22Rv1 (cell line): ENCODE results near the gene PYHIN1.

Source experiments
- H3K27ac ChIP-seq: fragments of 450-650 bp; 2 replicates; pipeline ENCODE4 v1.5.1; 2017
- CTCF ChIP-seq: fragments of 450-650 bp; IDR thresholded peaks from 2 replicates; pipeline ENCODE4 v1.5.1; 2017; ENCODE audit warnings: mild to moderate bottlenecking
- ZFX ChIP-seq: fragments of 450-650 bp; IDR thresholded peaks from 2 replicates; pipeline ENCODE4 v1.6.1; 2017; ENCODE audit warnings: antibody characterized with exemption, borderline replicate concordance

Gene PYHIN1

GRCh38 chr1:158931055-158931737, at the start of gene PYHIN1:
PYHIN1 (plus strand) TSS chr1:158931552; CDS start chr1:158936911, 5,359 bp downstream.
- no peak within 1 kb of the TSS for H3K27ac ChIP-seq
- TF ChIP-seq CTCF (no peak), ZFX (no peak)

- H3K27ac ChIP-seq = no peak overlapping the region
- TF ChIP-seq CTCF = no peak
- no peak for TF ChIP-seq ZFX
Observed at GRCh38 chr1:158893654-158894053, 37.7 kb upstream of the PYHIN1 start.

- TF ChIP-seq ZFX (no peak), CTCF (no peak)
- no peak overlapping the region for H3K27ac ChIP-seq
Observed at GRCh38 chr1:158898722-158899121, 32.6 kb upstream of the PYHIN1 start.

- no peak overlapping the region for H3K27ac ChIP-seq
- TF ChIP-seq CTCF = no peak
- TF ChIP-seq ZFX = no peak
Observed at GRCh38 chr1:158901623-158902022, 29.7 kb upstream of the PYHIN1 start.

- TF ChIP-seq CTCF = no peak
- TF ChIP-seq ZFX = no peak
- H3K27ac ChIP-seq = no peak overlapping the region
Observed at GRCh38 chr1:158916085-158916484, 15.3 kb upstream of the PYHIN1 start.

GRCh38 chr1:158924677-158925076, 6.7 kb upstream of the PYHIN1 start:
- H3K27ac ChIP-seq = no peak overlapping the region
- TF ChIP-seq ZFX = no peak
- no peak for TF ChIP-seq CTCF

- TF ChIP-seq ZFX (no peak), CTCF (no peak)
- no peak overlapping the region for H3K27ac ChIP-seq
Observed at GRCh38 chr1:158930504-158930903, 848 bp upstream of the PYHIN1 start.
